NOMO-1 treated with dmso at 0.1 percent for 144 hours (cell line): Measurements from ENCODE around the gene H1-8.

Experiments
- DNase-seq: peaks from one replicate; lab custom pipeline; 2025; ENCODE audit not compliant: unreplicated experiment; lab: John Stamatoyannopoulos, UW

Gene H1-8

GRCh38 chr3:129592381-129593131, 49.6 kb downstream of the H1-8 start:
- peak; percentile 43 for DNase-seq

- DNase-seq, result no peak
Observed at GRCh38 chr3:129593230-129593594, 50.2 kb downstream of the H1-8 start.

GRCh38 chr3:129593595-129594339, 50.8 kb downstream of the H1-8 start:
- peak; percentile 39 for DNase-seq

- no peak for DNase-seq
Observed at GRCh38 chr3:129594409-129594808, 51.4 kb downstream of the H1-8 start.

- DNase-seq, result no peak
Observed at GRCh38 chr3:129594907-129595390, 52.0 kb downstream of the H1-8 start.

- DNase-seq, result no peak
Observed at GRCh38 chr3:129595544-129596193, 52.7 kb downstream of the H1-8 start.

- no peak for DNase-seq
Observed at GRCh38 chr3:129596194-129597086, 53.5 kb downstream of the H1-8 start.

GRCh38 chr3:129597087-129597999, 54.4 kb downstream of the H1-8 start:
- no peak for DNase-seq

- no peak for DNase-seq
Observed at GRCh38 chr3:129598000-129598381, 55.0 kb downstream of the H1-8 start.

GRCh38 chr3:129598484-129598883, 55.5 kb downstream of the H1-8 start:
- no peak for DNase-seq

- no peak for DNase-seq
Observed at GRCh38 chr3:129599073-129599472, 56.1 kb downstream of the H1-8 start.

GRCh38 chr3:129599607-129600006, 56.6 kb downstream of the H1-8 start:
- DNase-seq, result peak; percentile 77

GRCh38 chr3:129600348-129600747, 57.4 kb downstream of the H1-8 start:
- DNase-seq, result no peak
